K562 (cell line): ENCODE data around the gene UNC5C. TPM values are rescaled to one million over a fixed set of nuclear protein-coding genes. Genes with fewer than 3 reads are reported as not detected.

Experiments
- ATAC-seq: fragments of 200-7000 bp; cut with Tn5 transposase; 3 replicates; pipeline ENCODE4 v1.9.1; 2020; ENCODE audit warnings: moderate library complexity
- BruUV-seq: library from RNA; stranded (reverse); fragments of 400-500 nt; replicated peaks from 2 replicates; lab custom pipeline; 2021; lab: Mats Ljungman, UMichigan
- CTCF ChIA-PET: fragments of 300-600 bp; formaldehyde crosslinking; extraction: SDS; loops from one replicate; lab custom pipeline; 2021; ENCODE audit warnings: low intra/inter-chr PET ratio; lab: Yijun Ruan, JAX
- POLR2A ChIA-PET: fragments of 300-600, 350-650 bp; sonication (Branson Sonifier 250); formaldehyde crosslinking; extraction: SDS; loops from one replicate; lab custom pipeline; 2021; ENCODE audit warnings: antibody characterized with exemption, inconsistent platforms; lab: Yijun Ruan, JAX
- DNase-seq, 4 experiments: peaks; one replicate each; pipeline versions ENCODE4 v3.0.0 to v3.0.0-alpha.2; 2011 to 2018; ENCODE audit warnings: low spot score in 3 of 4, mixed read lengths in 3 of 4; ENCODE audit errors: extremely low read depth in 1 of 4
- FAIRE-seq: peaks from 2 replicates; lab custom pipeline; 2011; peaks lifted over from hg19 to GRCh38; lab: Jason Lieb, UNC
- H2AFZ ChIP-seq: 2 replicates; pipeline ENCODE4 v1.6.0; 2011; ENCODE audit warnings: low read depth, low read length, control low read depth, inconsistent platforms
- H3K27ac ChIP-seq: fragments of 200-600 bp; 3 replicates; pipeline ENCODE4 v1.8.0; 2011; ENCODE audit warnings: low read depth, mild to moderate bottlenecking, control low read depth, inconsistent platforms, low read length, moderate library complexity, mixed read lengths; ENCODE audit errors: extremely low read depth
- H3K27me3 ChIP-seq, 2 experiments: fragments of 300-600 bp in 1 of 2; 2 replicates in 1 of 2; 3 replicates in 1 of 2; pipeline versions ENCODE4 v1.6.0 to v1.8.0; 2011; ENCODE audit warnings: inconsistent platforms in 2 of 2, low read length in 2 of 2, mild to moderate bottlenecking in 1 of 2, mixed read lengths in 1 of 2, moderate library complexity in 1 of 2; ENCODE audit not compliant: control insufficient read depth in 2 of 2, insufficient read depth in 2 of 2
- H3K36me3 ChIP-seq: fragments of 300-600 bp; 3 replicates; pipeline ENCODE4 v1.8.0; 2011; ENCODE audit warnings: mild to moderate bottlenecking, low read length, inconsistent platforms; ENCODE audit not compliant: control insufficient read depth, insufficient read depth
- H3K4me1 ChIP-seq, 2 experiments: fragments of 200-600 bp in 1 of 2; replicated peaks in 1 of 2; 2 replicates in 1 of 2; 3 replicates in 1 of 2; pipeline versions ENCODE4 v1.5.1 to v1.8.0; 2011; ENCODE audit warnings: inconsistent platforms in 2 of 2, low read length in 2 of 2, mild to moderate bottlenecking in 1 of 2, mixed read lengths in 1 of 2, moderate library complexity in 1 of 2; ENCODE audit not compliant: control insufficient read depth in 2 of 2, insufficient read depth in 2 of 2
- H3K4me2 ChIP-seq: 2 replicates; pipeline ENCODE4 v1.6.1; 2011; ENCODE audit warnings: low read length, control low read depth, inconsistent platforms, mixed read lengths; ENCODE audit not compliant: insufficient read depth
- H3K4me3 ChIP-seq: fragments of 200-600 bp; sonication (generic), shearing (Covaris generic); 2 replicates; pipeline ENCODE4 v1.5.1; 2016; ENCODE audit warnings: control low read depth, inconsistent platforms
- H3K79me2 ChIP-seq: fragments of 200-600 bp; 3 replicates; pipeline ENCODE4 v1.8.0; 2011; ENCODE audit warnings: low read length, inconsistent platforms; ENCODE audit not compliant: control insufficient read depth, insufficient read depth
- H3K9ac ChIP-seq, 2 experiments: 2 replicates each; pipeline versions ENCODE4 v1.6.0 to v1.6.1; 2011; ENCODE audit warnings: low read depth in 2 of 2, low read length in 2 of 2, control low read depth in 1 of 2, inconsistent platforms in 1 of 2, mild to moderate bottlenecking in 1 of 2, mixed read lengths in 1 of 2; ENCODE audit not compliant: insufficient read depth in 1 of 2
- H3K9me1 ChIP-seq: one replicate; pipeline ENCODE4 v1.6.0; 2011; ENCODE audit warnings: inconsistent platforms, mild to moderate bottlenecking, low read length, moderate library complexity; ENCODE audit not compliant: control insufficient read depth, insufficient read depth
- H3K9me3 ChIP-seq: replicated peaks from 2 replicates; pipeline ENCODE4 v1.5.1; 2011; ENCODE audit warnings: low read depth, low read length, inconsistent platforms; ENCODE audit not compliant: control insufficient read depth, insufficient read depth
- H4K20me1 ChIP-seq: replicated peaks from 2 replicates; pipeline ENCODE4 v1.6.1; 2011; ENCODE audit warnings: low read length, inconsistent platforms, mixed read lengths; ENCODE audit not compliant: control insufficient read depth, insufficient read depth
- CHD4 ChIP-seq: fragments of 200-600 bp; sonication (generic); IDR thresholded peaks from 3 replicates; pipeline ENCODE4 v1.6.1; 2012; ENCODE audit warnings: low read depth, mild to moderate bottlenecking, mixed read lengths, low read length, inconsistent platforms; ENCODE audit not compliant: insufficient read depth, insufficient replicate concordance, poor library complexity, severe bottlenecking
- ELF4 ChIP-seq: fragments of 450-650 bp; formaldehyde crosslinking; IDR thresholded peaks from 2 replicates; pipeline ENCODE4 v1.4.0; 2022; ENCODE audit warnings: missing genetic modification characterization
- ESRRA ChIP-seq: fragments of 450-650 bp; IDR thresholded peaks from 2 replicates; pipeline ENCODE4 v1.6.1; 2014; ENCODE audit warnings: low read depth, mild to moderate bottlenecking, moderate library complexity, borderline replicate concordance
- HCFC1 ChIP-seq: IDR thresholded peaks from 2 replicates; pipeline ENCODE4 v1.6.1; 2012; ENCODE audit warnings: low read depth, low read length, improper control_type of control experiment
- HMGN3 ChIP-seq: IDR thresholded peaks from 2 replicates; pipeline ENCODE4 v1.6.1; 2011; ENCODE audit warnings: borderline replicate concordance, low read depth, mild to moderate bottlenecking, mixed read lengths, low read length; ENCODE audit not compliant: insufficient read length; ENCODE audit errors: extremely low read depth
- MIER1 ChIP-seq: fragments of 450-650 bp; IDR thresholded peaks from 2 replicates; pipeline ENCODE4 v1.6.1; 2016; ENCODE audit warnings: antibody characterized with exemption, mild to moderate bottlenecking, low read depth
- NKRF ChIP-seq: fragments of 450-650 bp; IDR thresholded peaks from 2 replicates; pipeline ENCODE4 v1.6.1; 2016; ENCODE audit warnings: borderline replicate concordance
- RNF219 ChIP-seq: fragments of 250-450 bp; sonication (Bioruptor Pico); IDR thresholded peaks from 2 replicates; pipeline ENCODE4 v1.5.0; 2022; ENCODE audit warnings: mild to moderate bottlenecking
- SIX5 ChIP-seq, 2 experiments: IDR thresholded peaks; 2 replicates each; pipeline ENCODE4 v1.6.1; 2011; ENCODE audit warnings: low read length in 2 of 2, borderline replicate concordance in 1 of 2, low read depth in 1 of 2, mild to moderate bottlenecking in 1 of 2, moderate library complexity in 1 of 2; ENCODE audit not compliant: insufficient read depth in 1 of 2
- ZHX1 ChIP-seq: fragments of 150-350 bp; conservative IDR thresholded peaks from 2 replicates; pipeline ENCODE4 v1.6.1; 2014; ENCODE audit warnings: low read length
- ZNF436 ChIP-seq: fragments of 250-450, 450-650 bp; sonication (Bioruptor Pico); formaldehyde crosslinking; IDR thresholded peaks from 2 replicates; pipeline ENCODE4 v1.7.0; 2020; ENCODE audit warnings: mild to moderate bottlenecking
- in situ Hi-C: fragments of 300-500 bp; cut with MboI; formaldehyde crosslinking; loops from 4 replicates; pipeline ENCODE4 v1.15.0; 2018; ENCODE audit warnings: inconsistent platforms, mixed read lengths
- intact Hi-C: fragments of 100-400 bp; cut with micrococcal nuclease; formaldehyde crosslinking; loops from 2 replicates; pipeline ENCODE4 v1.14.2; 2022
- polyA plus RNA-seq, 8 experiments: library from polyadenylated mRNA; depleted of rRNA in 4 of 8; stranded (reverse) in 5 of 8; unstranded in 3 of 8; fragments of >200 nt; fragmentation: Nextera tagmentation in 2 of 8; fragmentation: Illumina TruSeq in 1 of 8; extraction: Ambion mirVana in 2 of 8; extraction: Trizol in 1 of 8; gene quantifications; 2 replicates each; pipeline versions ENCODE4 v1.2.1 to v1.2.3, GENCODE V29; 2011 to 2014; ENCODE audit warnings: inconsistent platforms in 1 of 8, missing spikeins in 1 of 8
- total RNA-seq, 7 experiments: library from RNA; depleted of rRNA in 6 of 7; stranded (reverse); fragments of >200 nt in 6 of 7; fragmentation: Illumina TruSeq in 2 of 7; extraction: Trizol in 2 of 7; gene quantifications; 2 replicates each; pipeline versions ENCODE4 v1.2.1 to v1.2.3, GENCODE V29; 2011 to 2021; ENCODE audit warnings: low replicate concordance in 1 of 7

Gene UNC5C
- total and polyA plus RNA-seq, 9 of the 15 experiments (the other 6 are each of a cell fraction or from before 2014, with no cell fraction given): under 0.01 to 0.10 (median 0.03) TPM; not detected in 1

GRCh38 chr4:95499291-95499696 is 49.5 kb downstream of the UNC5C start (continued):
- TF ChIP-seq MIER1 (no peak), SIX5 (IDR thresholded peaks at IDR 0.05; ENCODE audit: borderline replicate concordance in 1 of 2, insufficient read depth in 1 of 2, low read depth in 1 of 2, low read length in 2 of 2) (no peak), NKRF (no peak)

GRCh38 chr4:95494186-95494585 is 54.6 kb downstream of the UNC5C start:
- no peak for FAIRE-seq
- ChIA-PET POLR2A (no interaction called here), CTCF (no interaction called here)
- intact Hi-C loops: no loop called here
- H3K36me3 ChIP-seq: no peaks in the 10 kb centered on the region
- H2AFZ ChIP-seq: no peak overlapping the region
- no peaks in the 10 kb centered on the region for H3K4me1 ChIP-seq
- H3K9me1 ChIP-seq: no peaks in the 10 kb centered on the region
- no peak overlapping the region for H3K27ac ChIP-seq
- H3K4me2 ChIP-seq: no peak overlapping the region
- no peaks in the 10 kb centered on the region for H3K27me3 ChIP-seq
- no peak overlapping the region for H3K4me3 ChIP-seq
- no peak for TF ChIP-seq HCFC1
- no peak for TF ChIP-seq HMGN3
- no peak for TF ChIP-seq ZHX1
- TF ChIP-seq ZNF436 (CRISPR knock-in tag): no peak
- no peak for TF ChIP-seq CHD4
- TF ChIP-seq ESRRA: no peak
- no peak for TF ChIP-seq ELF4 (CRISPR knock-in tag)
- no peak for TF ChIP-seq RNF219 (CRISPR knock-in tag)
- no peak overlapping the region for H3K9ac ChIP-seq
- in situ Hi-C loops: no loop called here
- H3K79me2 ChIP-seq: no peaks in the 10 kb centered on the region
- ATAC-seq: no peak
- BruUV-seq: no TSS peak
- no peaks in the 10 kb centered on the region for H4K20me1 ChIP-seq
- no peak for DNase-seq
- H3K9me3 ChIP-seq: no peaks in the 10 kb centered on the region
